ENCODE data around the gene ATRAID.

The ATRAID gene

DNA sequence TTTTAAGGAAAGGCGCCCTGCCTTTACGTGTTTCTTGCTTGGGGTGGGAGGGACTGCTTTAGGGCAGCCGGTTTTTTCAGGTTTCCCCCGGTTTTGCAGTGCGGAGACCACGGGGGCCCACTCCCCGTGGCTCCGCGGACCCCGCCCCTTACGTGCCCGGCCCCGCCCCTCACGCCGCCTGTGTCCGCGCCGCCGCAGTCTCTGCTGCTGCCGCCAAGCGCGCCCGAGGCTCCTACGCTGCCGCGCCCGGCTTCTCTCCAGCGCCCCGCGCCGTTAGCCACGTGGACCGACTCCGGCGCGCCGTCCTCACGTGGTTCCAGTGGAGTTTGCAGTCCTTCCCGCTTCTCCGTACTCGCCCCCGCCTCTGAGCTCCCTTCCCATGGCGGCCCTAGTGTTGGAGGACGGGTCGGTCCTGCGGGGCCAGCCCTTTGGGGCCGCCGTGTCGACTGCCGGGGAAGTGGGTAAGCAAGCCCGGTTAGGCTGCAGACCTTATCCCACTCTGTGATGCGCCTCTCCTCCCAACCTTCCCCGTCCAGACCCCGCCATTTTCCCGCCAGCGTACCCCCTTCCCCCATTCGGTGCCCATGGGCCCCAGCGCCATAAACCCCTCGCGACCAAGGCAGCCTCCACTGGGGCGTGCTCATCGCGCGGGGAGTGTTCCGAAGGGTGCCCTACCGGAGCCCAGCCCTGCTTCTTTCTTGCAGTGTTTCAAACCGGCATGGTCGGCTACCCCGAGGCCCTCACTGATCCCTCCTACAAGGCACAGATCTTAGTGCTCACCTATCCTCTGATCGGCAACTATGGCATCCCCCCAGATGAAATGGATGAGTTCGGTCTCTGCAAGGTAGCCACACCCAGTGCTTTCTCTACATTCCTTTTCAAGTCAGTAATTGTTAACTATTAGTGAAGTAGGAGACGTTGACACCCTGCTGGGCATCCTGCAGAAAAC, 5.6 kb downstream of the ATRAID start, which contains the start of gene CAD:
CAD (plus strand) TSS at position 197 of the 949 bp plus-strand sequence; CDS start at position 380, 183 bp downstream.
- TF ChIP-seq, protein P1, sequence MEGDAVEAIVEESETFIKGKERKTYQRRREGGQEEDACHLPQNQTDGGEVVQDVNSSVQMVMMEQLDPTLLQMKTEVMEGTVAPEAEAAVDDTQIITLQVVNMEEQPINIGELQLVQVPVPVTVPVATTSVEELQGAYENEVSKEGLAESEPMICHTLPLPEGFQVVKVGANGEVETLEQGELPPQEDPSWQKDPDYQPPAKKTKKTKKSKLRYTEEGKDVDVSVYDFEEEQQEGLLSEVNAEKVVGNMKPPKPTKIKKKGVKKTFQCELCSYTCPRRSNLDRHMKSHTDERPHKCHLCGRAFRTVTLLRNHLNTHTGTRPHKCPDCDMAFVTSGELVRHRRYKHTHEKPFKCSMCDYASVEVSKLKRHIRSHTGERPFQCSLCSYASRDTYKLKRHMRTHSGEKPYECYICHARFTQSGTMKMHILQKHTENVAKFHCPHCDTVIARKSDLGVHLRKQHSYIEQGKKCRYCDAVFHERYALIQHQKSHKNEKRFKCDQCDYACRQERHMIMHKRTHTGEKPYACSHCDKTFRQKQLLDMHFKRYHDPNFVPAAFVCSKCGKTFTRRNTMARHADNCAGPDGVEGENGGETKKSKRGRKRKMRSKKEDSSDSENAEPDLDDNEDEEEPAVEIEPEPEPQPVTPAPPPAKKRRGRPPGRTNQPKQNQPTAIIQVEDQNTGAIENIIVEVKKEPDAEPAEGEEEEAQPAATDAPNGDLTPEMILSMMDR (IDR thresholded peaks at IDR 0.05; ENCODE audit: low read depth, low read length): 0 out of 2 replicates have a peak, but pooled peaks have one; percentile 10
- Histone ChIP-seq H3K27me3 (no peaks in the 10 kb centered on the region), H3K4me1 (peaks cover 9% of the 10 kb centered on the region), H3K9me3 (no peaks in the 10 kb centered on the region), H3K4me3 (ENCODE audit: low read depth, low read length) (peak within 1 kb of the TSS; percentile 73), H3K36me3 (peaks cover 57% of the 10 kb centered on the region)
- peak; percentile 95 for DNase-seq

DNA sequence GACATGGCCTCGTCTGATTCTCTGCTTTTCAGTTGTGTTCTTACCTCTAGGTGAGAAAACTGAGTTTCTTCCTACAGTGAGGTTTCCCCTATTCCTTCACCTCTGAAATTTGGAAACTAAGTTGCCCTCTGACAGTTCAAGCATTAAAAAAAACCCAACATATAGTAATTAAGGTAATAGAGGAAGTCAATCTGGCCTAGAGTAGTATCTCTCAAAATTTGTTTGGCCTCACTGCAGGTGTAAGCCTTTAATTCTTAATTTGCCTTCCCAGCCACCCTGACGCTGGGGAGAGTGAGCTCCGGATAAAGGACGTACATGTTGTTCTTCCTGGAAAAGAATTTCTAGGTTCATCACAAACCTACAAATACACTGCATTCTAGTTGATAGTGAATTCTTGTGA, 6.8 kb downstream of the ATRAID start:
- peaks cover 9% of the 10 kb centered on the region for H3K4me1 ChIP-seq

DNA sequence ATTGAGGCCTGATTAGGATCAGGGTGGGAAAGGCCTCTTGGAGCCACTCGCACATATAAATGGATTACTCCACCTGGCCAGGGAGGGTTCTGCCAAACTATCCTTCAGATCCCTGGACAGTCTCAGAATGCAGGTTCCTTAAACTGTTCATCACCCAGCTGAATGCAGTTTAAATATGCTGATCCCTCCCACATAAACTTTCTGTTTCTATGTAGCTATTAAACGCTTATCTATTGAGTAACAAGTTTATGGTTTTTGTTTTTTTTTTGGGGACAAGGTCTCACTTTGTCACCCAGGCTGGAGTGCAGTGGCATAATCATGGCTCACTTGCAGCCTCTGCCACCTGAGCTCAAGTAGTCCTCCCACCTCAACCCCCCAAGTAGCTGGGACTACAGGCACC, 7.2 kb downstream of the ATRAID start:
- H3K4me1 ChIP-seq: peaks cover 9% of the 10 kb centered on the region
- H3K9me3 ChIP-seq: no peaks in the 10 kb centered on the region
- TF ChIP-seq, protein P1 (IDR thresholded peaks at IDR 0.05; ENCODE audit: low read depth, low read length): no peak
- H3K27me3 ChIP-seq: no peaks in the 10 kb centered on the region
- H3K4me3 ChIP-seq (ENCODE audit: low read depth, low read length): peak overlapping the region; percentile 73; the same call in 1 of the 2 replicates
- peaks cover 74% of the 10 kb centered on the region for H3K36me3 ChIP-seq
- DNase-seq: no peak

More for the DNA sequence above, 6.8 kb downstream of the ATRAID start:
- TF ChIP-seq, protein P1 (IDR thresholded peaks at IDR 0.05; ENCODE audit: low read depth, low read length): no peak
- Histone ChIP-seq H3K27me3 (no peaks in the 10 kb centered on the region), H3K4me3 (ENCODE audit: low read depth, low read length) (peak overlapping the region; percentile 73), H3K9me3 (no peaks in the 10 kb centered on the region), H3K36me3 (peaks cover 69% of the 10 kb centered on the region)
- DNase-seq: no peak

DNA sequence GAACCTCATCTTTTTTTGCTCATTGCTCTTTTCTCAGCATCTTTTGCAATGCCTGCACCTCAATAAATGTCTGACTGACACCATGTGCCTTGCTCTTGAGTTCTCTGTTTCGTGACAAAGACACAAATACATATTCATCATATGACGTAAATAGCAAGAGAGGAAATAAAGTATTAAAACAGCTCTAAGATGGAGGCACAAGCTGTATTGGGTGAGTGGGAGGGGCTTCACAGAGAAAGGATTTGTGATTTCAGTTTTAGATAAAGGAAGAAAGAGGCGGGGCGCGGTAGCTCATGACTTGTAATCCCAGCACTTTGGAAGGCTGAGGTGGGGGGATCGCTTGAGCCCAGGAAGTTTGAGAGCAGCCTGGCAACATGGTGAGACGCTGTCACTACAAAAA, 8.2 kb downstream of the ATRAID start:
- peaks cover 9% of the 10 kb centered on the region for H3K4me1 ChIP-seq
- peaks cover 78% of the 10 kb centered on the region for H3K36me3 ChIP-seq
- no peak for DNase-seq
- no peak overlapping the region for H3K4me3 ChIP-seq (ENCODE audit: low read depth, low read length)
- no peaks in the 10 kb centered on the region for H3K27me3 ChIP-seq
- TF ChIP-seq, protein P1 (IDR thresholded peaks at IDR 0.05; ENCODE audit: low read depth, low read length): no peak
- H3K9me3 ChIP-seq: no peaks in the 10 kb centered on the region

DNA sequence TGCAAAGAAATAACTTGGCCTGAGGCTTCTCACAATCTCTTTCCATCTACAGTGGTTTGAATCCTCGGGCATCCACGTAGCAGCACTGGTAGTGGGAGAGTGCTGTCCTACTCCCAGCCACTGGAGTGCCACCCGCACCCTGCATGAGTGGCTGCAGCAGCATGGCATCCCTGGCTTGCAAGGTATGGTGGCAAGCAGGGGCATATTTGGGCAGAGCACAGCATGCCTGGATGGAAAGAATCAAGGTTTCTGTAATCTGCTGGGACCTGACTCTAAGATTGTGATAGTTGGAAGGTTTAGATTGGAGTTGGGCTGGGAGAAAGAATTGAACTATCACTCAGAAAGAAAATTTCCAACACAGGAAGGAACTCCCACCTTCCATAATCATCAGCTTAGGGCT, 9.3 kb downstream of the ATRAID start:
- H3K4me1 ChIP-seq: peaks cover 9% of the 10 kb centered on the region
- H3K9me3 ChIP-seq: no peaks in the 10 kb centered on the region
- peaks cover 84% of the 10 kb centered on the region for H3K36me3 ChIP-seq
- no peaks in the 10 kb centered on the region for H3K27me3 ChIP-seq
- TF ChIP-seq, protein P1 (IDR thresholded peaks at IDR 0.05; ENCODE audit: low read depth, low read length): no peak
- no peak for DNase-seq
- H3K4me3 ChIP-seq (ENCODE audit: low read depth, low read length): no peak overlapping the region

DNA sequence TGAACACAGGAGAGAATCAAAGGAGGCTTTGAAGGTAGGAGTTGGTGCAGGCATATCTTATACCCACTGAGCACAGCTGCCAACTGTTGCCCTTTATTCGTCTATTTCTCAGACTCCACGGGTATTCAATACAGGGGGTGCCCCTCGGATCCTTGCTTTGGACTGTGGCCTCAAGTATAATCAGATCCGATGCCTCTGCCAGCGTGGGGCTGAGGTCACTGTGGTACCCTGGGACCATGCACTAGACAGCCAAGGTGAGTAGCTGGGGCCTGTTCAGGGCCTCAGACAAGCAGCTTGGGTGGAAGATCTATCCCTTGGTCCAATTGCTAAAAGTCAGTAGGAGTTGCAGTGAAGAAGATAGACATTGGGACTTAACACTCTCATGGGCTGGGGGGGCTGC, 10.6 kb downstream of the ATRAID start:
- Histone ChIP-seq H3K9me3 (no peaks in the 10 kb centered on the region), H3K36me3 (peaks cover 88% of the 10 kb centered on the region), H3K27me3 (no peaks in the 10 kb centered on the region), H3K4me3 (ENCODE audit: low read depth, low read length) (no peak overlapping the region), H3K4me1 (peaks cover 9% of the 10 kb centered on the region)
- DNase-seq: no peak
- TF ChIP-seq, protein P1 (IDR thresholded peaks at IDR 0.05; ENCODE audit: low read depth, low read length): no peak

All from BE2C (cell line).